GM13977 (cell line): ENCODE results near the gene KLK8.
"Not testable (repeated sequence)": the region's sequence is repeated elsewhere in the genome, so short reads cannot be mapped to it uniquely, and the experiment has no call there.

Experiments
- DNase-seq: peaks from one replicate; pipeline ENCODE4 v3.0.0; 2012; ENCODE audit warnings: low spot score
- in situ Hi-C: fragments of 300-500 bp; cut with MboI; formaldehyde crosslinking; loops from one replicate; pipeline ENCODE4 v1.12.0; 2022; ENCODE audit warnings: low sequenced_read_pairs, low pct_unique_long_range_greater_than_20kb, mixed read lengths, inconsistent platforms; ENCODE audit not compliant: unreplicated experiment
- TF ChIP-seq, protein P1 (sequence below): IDR thresholded peaks from 2 replicates; pipeline ENCODE4 v1.5.1; 2012; ENCODE audit warnings: mild to moderate bottlenecking, control low read depth; ENCODE audit not compliant: insufficient read depth; ENCODE audit errors: extremely low read depth, missing control alignments

The KLK8 gene

DNA sequence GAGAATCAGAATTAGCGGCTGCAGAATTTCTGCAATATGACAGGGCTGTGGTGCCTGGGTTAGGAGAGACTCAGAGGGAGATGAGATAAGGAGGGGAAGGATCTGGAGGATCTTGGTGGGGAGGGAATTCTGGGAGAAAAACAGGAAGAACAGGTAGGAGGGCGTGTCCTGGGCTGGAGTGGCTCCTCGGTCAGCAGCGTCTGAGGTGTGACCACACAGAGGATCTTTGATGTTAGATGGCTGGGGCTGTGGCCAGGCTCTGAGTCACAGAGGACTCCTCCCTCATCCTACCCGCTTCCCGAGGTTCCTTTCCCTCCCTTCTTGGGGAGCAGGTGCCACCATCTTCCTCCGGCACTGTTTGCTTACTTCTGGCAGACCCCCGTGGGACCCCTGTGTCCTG, 25.6 kb downstream of the KLK8 start:
- in situ Hi-C loops, result no loop called here

DNA sequence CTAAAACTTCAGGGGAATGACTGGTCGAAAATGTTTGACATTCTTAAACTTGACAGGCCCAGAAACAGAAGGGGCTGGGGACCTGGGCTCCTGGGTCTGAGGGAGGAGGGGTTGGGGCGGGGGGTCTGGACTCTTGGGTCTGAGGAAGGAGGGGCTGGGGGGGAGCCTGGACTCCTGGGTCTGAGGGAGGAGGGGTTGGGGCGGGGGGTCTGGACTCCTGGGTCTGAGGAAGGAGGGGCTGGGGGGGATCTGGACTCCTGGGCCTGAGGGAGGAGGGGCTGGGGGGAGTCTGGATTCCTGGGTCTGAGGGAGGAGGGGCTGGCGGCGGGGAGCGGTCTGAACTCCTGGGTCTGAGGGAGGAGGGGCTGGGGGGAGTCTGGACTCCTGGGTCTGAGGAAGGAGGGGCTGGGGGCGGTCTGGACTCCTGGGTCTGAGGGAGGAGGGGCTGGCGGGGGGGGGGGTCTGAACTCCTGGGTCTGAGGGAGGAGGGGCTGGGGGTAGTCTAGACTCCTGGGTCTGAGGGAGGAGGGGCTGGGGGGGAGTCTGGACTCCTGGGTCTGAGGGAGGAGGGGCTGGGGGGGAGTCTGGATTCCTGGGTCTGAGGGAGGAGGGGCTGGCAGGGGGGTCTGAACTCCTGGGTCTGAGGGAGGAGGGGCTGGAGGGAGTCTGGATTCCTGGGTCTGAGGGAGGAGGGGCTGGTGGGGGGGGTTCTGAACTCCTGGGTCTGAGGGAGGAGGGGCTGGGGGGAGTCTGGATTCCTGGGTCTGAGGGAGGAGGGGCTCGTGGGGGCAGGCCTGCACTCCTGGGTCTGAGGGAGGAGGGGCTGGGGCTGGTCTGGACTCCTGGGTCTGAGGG, 26.5 kb downstream of the KLK8 start:
- DNase-seq, result no peak
- TF ChIP-seq, protein P1, sequence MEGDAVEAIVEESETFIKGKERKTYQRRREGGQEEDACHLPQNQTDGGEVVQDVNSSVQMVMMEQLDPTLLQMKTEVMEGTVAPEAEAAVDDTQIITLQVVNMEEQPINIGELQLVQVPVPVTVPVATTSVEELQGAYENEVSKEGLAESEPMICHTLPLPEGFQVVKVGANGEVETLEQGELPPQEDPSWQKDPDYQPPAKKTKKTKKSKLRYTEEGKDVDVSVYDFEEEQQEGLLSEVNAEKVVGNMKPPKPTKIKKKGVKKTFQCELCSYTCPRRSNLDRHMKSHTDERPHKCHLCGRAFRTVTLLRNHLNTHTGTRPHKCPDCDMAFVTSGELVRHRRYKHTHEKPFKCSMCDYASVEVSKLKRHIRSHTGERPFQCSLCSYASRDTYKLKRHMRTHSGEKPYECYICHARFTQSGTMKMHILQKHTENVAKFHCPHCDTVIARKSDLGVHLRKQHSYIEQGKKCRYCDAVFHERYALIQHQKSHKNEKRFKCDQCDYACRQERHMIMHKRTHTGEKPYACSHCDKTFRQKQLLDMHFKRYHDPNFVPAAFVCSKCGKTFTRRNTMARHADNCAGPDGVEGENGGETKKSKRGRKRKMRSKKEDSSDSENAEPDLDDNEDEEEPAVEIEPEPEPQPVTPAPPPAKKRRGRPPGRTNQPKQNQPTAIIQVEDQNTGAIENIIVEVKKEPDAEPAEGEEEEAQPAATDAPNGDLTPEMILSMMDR, result no peak
- in situ Hi-C loops, result no loop called here

More for the DNA sequence above, 25.6 kb downstream of the KLK8 start:
- TF ChIP-seq, protein P1, result no peak
- DNase-seq, result no peak

DNA sequence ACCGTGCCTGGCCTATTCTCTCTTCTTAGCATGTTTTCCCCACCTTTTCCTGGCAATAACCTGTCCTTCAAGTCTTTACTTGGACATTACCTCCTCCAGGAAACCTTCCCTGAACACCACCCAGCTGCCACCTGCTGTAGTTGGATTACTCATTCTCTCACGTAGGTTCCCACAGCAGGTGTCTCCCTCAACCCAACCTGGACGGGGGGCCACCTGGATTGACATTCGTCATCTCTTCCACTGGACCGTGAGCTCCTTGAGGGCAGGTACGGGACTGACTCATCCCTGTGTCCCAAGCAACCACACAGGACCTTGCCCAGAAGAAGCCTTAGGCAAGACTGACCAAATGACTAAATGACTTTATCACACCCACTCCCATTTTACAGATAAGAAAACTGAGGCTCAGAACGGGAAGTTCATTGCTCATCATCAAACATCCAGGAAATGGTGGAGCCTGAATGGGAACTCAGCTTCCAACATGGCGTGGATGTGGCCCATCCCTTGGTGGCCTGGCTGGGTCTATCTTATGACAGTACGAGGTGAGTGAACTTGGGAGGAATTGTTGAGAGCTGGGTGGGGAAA, 28.5 kb downstream of the KLK8 start:
- TF ChIP-seq, protein P1, result no peak
- no peak for DNase-seq
- in situ Hi-C loops, result no loop called here

DNA sequence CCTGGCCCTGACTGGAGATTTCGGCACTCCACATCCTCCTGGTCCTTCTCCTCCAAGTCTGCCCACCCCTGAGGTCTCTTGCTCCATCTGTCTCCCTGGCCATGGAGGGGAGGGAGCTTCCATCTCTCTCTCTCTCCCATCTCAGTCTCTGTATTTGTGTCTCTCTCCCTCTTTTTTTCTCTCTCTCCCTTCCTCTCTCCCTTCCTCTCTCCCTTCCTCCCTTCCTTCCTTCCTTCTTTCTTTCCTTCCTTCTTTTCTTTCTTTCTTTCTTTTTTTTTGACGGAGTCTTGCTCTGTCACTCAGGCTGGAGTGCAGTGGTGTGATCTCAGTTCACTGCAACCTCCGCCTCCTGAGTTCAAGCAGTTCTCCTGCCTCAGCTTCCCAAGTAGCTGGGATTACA, 31.6 kb downstream of the KLK8 start:
- DNase-seq, in situ Hi-C loops: not testable (repeated sequence)

DNA sequence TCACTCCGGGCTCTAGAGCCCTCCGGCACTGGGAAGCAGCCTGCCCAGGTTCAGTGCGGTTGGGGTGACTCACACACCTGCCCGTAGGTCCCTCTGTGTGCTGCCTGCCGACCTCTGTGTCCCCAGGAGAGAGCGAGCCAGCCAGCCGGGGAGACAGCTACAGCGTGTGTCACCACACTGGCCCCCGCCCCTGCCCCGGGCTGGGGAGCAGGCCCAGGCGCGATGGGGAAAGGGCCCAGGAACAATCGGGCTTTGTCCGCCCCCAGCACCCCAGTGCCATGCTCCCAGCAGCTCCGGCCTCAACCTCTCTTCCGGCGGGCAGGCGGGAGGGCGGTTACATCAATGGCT, 32.0 kb downstream of the KLK8 start, which contains the start of gene KLK6:
Gene KLK6 (minus strand): TSS at position 179 of the 348 bp plus-strand sequence. CDS start 1,487 bp downstream, outside the sequence.
- TF ChIP-seq, protein P1, result no peak
- in situ Hi-C loops, result no loop called here
- DNase-seq, result no peak

DNA sequence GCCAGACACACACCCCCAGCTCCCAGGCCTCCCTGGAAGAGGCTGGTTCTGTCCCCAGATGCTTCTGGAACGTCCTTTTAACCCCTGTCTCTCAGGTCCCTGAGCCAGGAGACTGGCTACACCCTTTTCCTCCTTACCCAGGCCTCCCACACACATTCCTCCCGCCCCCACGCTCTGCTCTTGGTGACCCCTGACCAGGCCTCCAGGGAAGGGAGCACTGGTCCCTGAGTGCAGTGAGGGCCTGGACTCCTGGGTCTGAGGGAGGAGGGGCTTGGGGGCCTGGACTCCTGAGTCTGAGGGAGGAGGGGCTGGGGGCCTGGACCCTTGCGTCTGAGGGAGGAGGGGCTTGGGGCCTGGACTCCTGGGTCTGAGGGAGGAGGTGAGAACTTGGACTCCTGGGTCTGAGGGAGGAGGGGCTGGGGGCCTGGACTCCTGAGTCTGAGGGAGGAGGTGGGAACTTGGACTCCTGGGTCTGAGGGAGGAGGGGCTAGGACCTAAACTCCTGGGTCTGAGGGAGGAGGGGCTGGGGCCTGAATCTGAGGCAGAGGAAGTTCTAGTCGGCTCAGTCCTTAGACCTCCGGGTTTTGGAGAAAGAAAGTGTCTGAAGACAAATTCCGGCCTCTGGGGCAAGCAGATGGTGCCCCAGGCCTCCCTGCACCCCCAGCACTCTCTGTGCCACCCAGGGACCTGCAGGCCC, 32.5 kb downstream of the KLK8 start:
- TF ChIP-seq, protein P1, result no peak
- in situ Hi-C loops, result no loop called here

More for the DNA sequence above, 32.5 kb downstream of the KLK8 start:
- no peak for DNase-seq
